Loucy (cell line): ENCODE measurements around the gene MMP15.

Experiments used
- EZH2phosphoT487 ChIP-seq: fragments of 200-600 bp; IDR thresholded peaks from 2 replicates; pipeline ENCODE4 v1.6.1; 2018; ENCODE audit warnings: antibody characterized with exemption, mild to moderate bottlenecking, moderate library complexity, borderline replicate concordance
- TF ChIP-seq, protein P1 (sequence below): fragments of 200-600 bp; sonication (generic); conservative IDR thresholded peaks from 2 replicates; pipeline ENCODE4 v1.5.1; 2014; ENCODE audit warnings: mild to moderate bottlenecking, antibody characterized with exemption, low read length

DNA sequence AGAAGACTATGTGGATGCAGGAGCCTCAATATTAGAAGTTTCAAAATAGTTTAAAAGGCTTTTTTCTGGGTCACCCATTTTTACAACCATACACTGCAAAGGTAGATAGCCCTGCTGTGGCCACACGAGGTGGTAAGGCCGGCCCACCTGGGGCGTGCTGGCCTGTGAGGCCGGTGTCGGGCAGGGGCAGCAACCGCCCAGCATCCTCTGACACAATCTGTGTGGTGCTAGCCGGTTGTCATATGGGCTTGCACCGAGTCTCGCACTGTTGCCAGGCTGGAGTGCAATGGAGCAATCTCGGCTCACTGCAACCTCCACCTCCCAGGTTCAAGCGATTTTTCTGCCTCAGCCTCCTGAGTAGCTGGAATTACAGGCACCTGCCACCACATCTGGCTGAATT lies 59.6 kb downstream of the MMP15 start:
- no peak for TF ChIP-seq EZH2phosphoT487
- TF ChIP-seq, protein P1, sequence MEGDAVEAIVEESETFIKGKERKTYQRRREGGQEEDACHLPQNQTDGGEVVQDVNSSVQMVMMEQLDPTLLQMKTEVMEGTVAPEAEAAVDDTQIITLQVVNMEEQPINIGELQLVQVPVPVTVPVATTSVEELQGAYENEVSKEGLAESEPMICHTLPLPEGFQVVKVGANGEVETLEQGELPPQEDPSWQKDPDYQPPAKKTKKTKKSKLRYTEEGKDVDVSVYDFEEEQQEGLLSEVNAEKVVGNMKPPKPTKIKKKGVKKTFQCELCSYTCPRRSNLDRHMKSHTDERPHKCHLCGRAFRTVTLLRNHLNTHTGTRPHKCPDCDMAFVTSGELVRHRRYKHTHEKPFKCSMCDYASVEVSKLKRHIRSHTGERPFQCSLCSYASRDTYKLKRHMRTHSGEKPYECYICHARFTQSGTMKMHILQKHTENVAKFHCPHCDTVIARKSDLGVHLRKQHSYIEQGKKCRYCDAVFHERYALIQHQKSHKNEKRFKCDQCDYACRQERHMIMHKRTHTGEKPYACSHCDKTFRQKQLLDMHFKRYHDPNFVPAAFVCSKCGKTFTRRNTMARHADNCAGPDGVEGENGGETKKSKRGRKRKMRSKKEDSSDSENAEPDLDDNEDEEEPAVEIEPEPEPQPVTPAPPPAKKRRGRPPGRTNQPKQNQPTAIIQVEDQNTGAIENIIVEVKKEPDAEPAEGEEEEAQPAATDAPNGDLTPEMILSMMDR: no peak
